Nephron (organoid): Measurements from ENCODE around the gene PIH1D1.

Experiments used
- H3K27ac Mint-ChIP-seq, 3 experiments: 2 replicates each; pipeline ENCODE4 v1.8.0; 2020; ENCODE audit warnings: mixed read lengths in 3 of 3, mild to moderate bottlenecking in 2 of 3, moderate library complexity in 1 of 3
- H3K27me3 Mint-ChIP-seq: 2 replicates; pipeline ENCODE4 v1.8.0; 2021; ENCODE audit warnings: low read depth, mild to moderate bottlenecking, moderate library complexity, mixed read lengths
- H3K36me3 Mint-ChIP-seq: 2 replicates; pipeline ENCODE4 v1.8.0; 2020; ENCODE audit warnings: low read depth, mixed read lengths
- H3K4me1 Mint-ChIP-seq: 2 replicates; pipeline ENCODE4 v1.8.0; 2020; ENCODE audit warnings: mixed read lengths
- H3K4me3 Mint-ChIP-seq, 3 experiments: 2 replicates each; pipeline ENCODE4 v1.8.0; 2020; ENCODE audit warnings: mild to moderate bottlenecking in 3 of 3, mixed read lengths in 3 of 3, moderate library complexity in 2 of 3
- H3K9me3 Mint-ChIP-seq: 2 replicates; pipeline ENCODE4 v1.8.0; 2020; ENCODE audit warnings: mixed read lengths
- CTCF ChIP-seq, 3 experiments: fragments of 200-600 bp; sonication (generic); IDR thresholded peaks; one replicate each; pipeline ENCODE4 v1.5.0; 2021; ENCODE audit warnings: antibody characterized with exemption in 3 of 3; ENCODE audit not compliant: unreplicated experiment in 3 of 3

PIH1D1 gene

GRCh38 chr19:49486232-49486631 is 34.6 kb upstream of the PIH1D1 start:
- Mint-ChIP-seq H3K9me3 (no peaks in the 10 kb centered on the region), H3K36me3 (peaks cover 31% of the 10 kb centered on the region), H3K4me1 (peaks cover 20% of the 10 kb centered on the region), H3K4me3 (peak overlapping the region in 2 of 3 experiments; percentile 41 to 56), H3K27ac (peak overlapping the region; percentile 51 to 78 (median 56)), H3K27me3 (no peaks in the 10 kb centered on the region)
- no peak for TF ChIP-seq CTCF (IDR thresholded peaks at IDR 0.05; ENCODE audit: unreplicated experiment in 3 of 3)

GRCh38 chr19:49481020-49481683 is 29.5 kb upstream of the PIH1D1 start:
- Mint-ChIP-seq H3K27ac (peak overlapping the region in 2 of 3 experiments; percentile 18 to 42), H3K27me3 (no peaks in the 10 kb centered on the region), H3K4me3 (no peak overlapping the region), H3K36me3 (no peaks in the 10 kb centered on the region), H3K4me1 (peaks cover 4% of the 10 kb centered on the region), H3K9me3 (no peaks in the 10 kb centered on the region)
- TF ChIP-seq CTCF (IDR thresholded peaks at IDR 0.05; ENCODE audit: unreplicated experiment in 3 of 3) = no peak

- Mint-ChIP-seq H3K9me3 (no peaks in the 10 kb centered on the region), H3K27ac (no peak overlapping the region)
Measured at GRCh38 chr19:49479975-49480628, 28.5 kb upstream of the PIH1D1 start.

GRCh38 chr19:49475995-49476880 is 24.6 kb upstream of the PIH1D1 start:
- Mint-ChIP-seq H3K4me1 (peaks cover 9% of the 10 kb centered on the region), H3K9me3 (no peaks in the 10 kb centered on the region), H3K36me3 (no peaks in the 10 kb centered on the region), H3K27me3 (peaks cover 5% of the 10 kb centered on the region), H3K27ac (peak overlapping the region; percentile 26 to 79 (median 47)), H3K4me3 (peak overlapping the region; percentile 35 to 61 (median 58))
- TF ChIP-seq CTCF (IDR thresholded peaks at IDR 0.05; ENCODE audit: unreplicated experiment in 3 of 3) = peak; percentile 52 to 64 (median 61)

More at GRCh38 chr19:49479975-49480628, 28.5 kb upstream of the PIH1D1 start:
- peaks cover 7% of the 10 kb centered on the region for H3K4me1 Mint-ChIP-seq
- peak overlapping the region in 2 of 3 experiments; percentile 29 to 34 for H3K4me3 Mint-ChIP-seq
- H3K27me3 Mint-ChIP-seq = no peaks in the 10 kb centered on the region
- no peak for TF ChIP-seq CTCF (IDR thresholded peaks at IDR 0.05; ENCODE audit: unreplicated experiment in 3 of 3)
- H3K36me3 Mint-ChIP-seq = no peaks in the 10 kb centered on the region

- TF ChIP-seq CTCF (IDR thresholded peaks at IDR 0.05; ENCODE audit: unreplicated experiment in 3 of 3) = no peak
- Mint-ChIP-seq H3K9me3 (no peaks in the 10 kb centered on the region), H3K36me3 (peaks cover 3% of the 10 kb centered on the region)
Measured at GRCh38 chr19:49475191-49475917, 23.7 kb upstream of the PIH1D1 start.

More at GRCh38 chr19:49475191-49475917, 23.7 kb upstream of the PIH1D1 start:
- Mint-ChIP-seq H3K4me3 (peak overlapping the region; percentile 64 to 77 (median 74)), H3K27ac (peak overlapping the region; percentile 15 to 79 (median 66)), H3K27me3 (peaks cover 5% of the 10 kb centered on the region), H3K4me1 (peaks cover 9% of the 10 kb centered on the region)
